ENCODE results near the gene ATP5ME. TPM values are rescaled to one million over a fixed set of nuclear protein-coding genes. Genes with fewer than 3 reads are reported as not detected.
A peak's percentile ranks its signal among the peaks of the same experiment; 100 is the strongest.
"Not testable (repeated sequence)": the region's sequence is repeated elsewhere in the genome, so short reads cannot be mapped to it uniquely, and the experiment has no call there.

The ATP5ME gene
- total RNA-seq, 2 experiments from 2014 or later = 162 to 183 TPM

- CTCF ChIA-PET = interaction anchor here (0.7 to 2.8 kb wide), 3 partner anchors 15 to 222 kb away, joined by 3 to 8 read pairs (median 4); no protein-coding TSS in a partner anchor
- peaks cover 8% of the 10 kb centered on the region for H3K36me3 Mint-ChIP-seq (ENCODE audit: low read depth)
- no peak overlapping the region for H3K4me3 Mint-ChIP-seq
- peaks cover 5% of the 10 kb centered on the region for H3K9me3 Mint-ChIP-seq
- no peak overlapping the region for H3K27ac Mint-ChIP-seq
- peaks cover 3% of the 10 kb centered on the region for H3K27me3 Mint-ChIP-seq
- DNase-seq = no peak
- H3K4me1 Mint-ChIP-seq = peaks cover 24% of the 10 kb centered on the region
- POLR2A ChIA-PET = no interaction called here
These were observed 26.6 kb upstream of the ATP5ME start for GRCh38 chr4:700587-701264.

DNA sequence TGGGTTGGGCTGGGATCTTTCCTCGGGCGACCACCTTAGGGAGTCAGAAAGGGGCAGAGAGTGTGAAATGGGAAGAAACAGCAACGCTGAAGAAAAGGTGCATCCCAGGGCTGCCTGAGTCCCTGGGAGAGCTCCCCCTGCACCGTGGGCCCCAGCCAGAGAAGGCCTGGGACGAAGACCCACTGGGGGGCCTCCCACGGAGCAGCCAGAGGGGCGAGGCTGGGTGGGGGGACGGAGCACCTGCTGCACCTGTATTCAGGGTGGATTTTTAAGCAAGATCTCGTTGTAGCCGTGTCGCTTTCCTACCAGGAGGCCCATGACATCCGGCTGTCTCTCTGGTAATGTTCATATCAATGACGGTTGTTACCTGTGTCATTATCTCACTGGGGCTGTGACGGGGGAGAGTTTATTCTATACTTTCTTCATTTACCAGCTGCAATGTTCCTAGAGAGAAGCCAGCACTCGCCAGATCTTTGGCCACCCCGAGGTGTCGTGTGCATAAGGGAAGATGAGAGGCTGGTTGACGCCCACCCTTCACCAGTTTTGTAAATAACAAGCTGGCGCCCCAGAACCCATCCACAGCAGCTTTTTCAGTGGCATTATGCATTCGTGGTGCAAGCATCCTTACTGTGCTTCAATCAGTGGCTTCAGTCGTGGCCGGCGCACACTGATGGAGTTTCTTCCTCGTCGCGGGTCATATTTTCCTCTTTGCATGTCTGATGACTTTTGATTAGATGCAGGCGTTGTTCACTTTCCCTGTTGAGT lies 25.9 kb upstream of the ATP5ME start:
- peaks cover 20% of the 10 kb centered on the region for H3K4me1 Mint-ChIP-seq
- ChIA-PET CTCF (interaction anchor here (0.8 to 2.8 kb wide), 3 partner anchors 14 to 16 kb away, joined by 3 to 8 read pairs (median 4); no protein-coding TSS in a partner anchor), POLR2A (no interaction called here)
- H3K27ac Mint-ChIP-seq = peak overlapping the region; percentile 97
- DNase-seq = no peak
- H3K9me3 Mint-ChIP-seq = peaks cover 5% of the 10 kb centered on the region
- H3K36me3 Mint-ChIP-seq (ENCODE audit: low read depth) = peaks cover 8% of the 10 kb centered on the region
- H3K4me3 Mint-ChIP-seq = no peak overlapping the region
- peaks cover 4% of the 10 kb centered on the region for H3K27me3 Mint-ChIP-seq

- H3K4me1 Mint-ChIP-seq; CTCF ChIA-PET; H3K27ac Mint-ChIP-seq; POLR2A ChIA-PET; DNase-seq; H3K36me3 Mint-ChIP-seq (ENCODE audit: low read depth); H3K4me3 Mint-ChIP-seq; H3K9me3 Mint-ChIP-seq: not testable (repeated sequence)
- H3K27me3 Mint-ChIP-seq = peaks cover 15% of the 10 kb centered on the region
These were observed 20.4 kb upstream of the ATP5ME start for GRCh38 chr4:694341-694940.

DNA sequence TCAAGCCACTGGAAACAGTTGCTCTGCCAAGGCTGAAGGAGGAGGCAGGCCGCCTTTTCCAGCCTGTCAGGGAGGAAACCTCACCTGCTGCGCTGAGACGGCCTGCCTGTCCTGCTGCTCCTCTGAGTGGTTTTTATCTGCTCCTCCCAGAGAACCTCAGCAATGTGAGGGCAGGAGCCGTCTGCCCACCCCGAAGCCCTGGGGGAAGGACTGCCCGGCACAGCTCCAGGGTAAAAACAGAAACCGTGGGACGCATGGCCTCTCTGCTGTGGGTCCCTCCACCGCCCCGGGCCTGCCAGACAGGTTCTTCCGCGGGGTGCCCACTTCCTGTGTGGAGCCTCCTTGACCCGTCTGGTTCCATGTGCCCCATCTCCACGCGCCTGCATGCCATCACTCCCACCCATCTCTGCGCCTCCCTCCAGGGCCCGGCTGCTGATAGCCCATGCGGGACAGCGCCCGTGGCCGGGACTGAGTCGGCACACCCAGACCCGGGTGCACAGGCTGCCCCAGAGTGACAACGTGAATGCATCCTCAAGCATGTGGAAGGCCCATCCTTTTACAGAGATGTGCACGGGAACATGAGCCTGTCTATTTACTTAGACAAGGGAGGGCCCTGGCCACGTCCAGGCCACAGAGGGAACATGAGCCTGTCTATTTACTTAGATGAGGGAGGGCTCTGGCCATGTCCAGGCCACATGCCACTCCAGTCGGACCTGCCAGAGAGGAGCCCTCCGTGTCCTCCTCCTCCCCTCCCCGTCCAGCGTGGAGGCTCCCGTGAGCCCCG lies 18.9 kb upstream of the ATP5ME start:
- CTCF ChIA-PET = no interaction called here
- POLR2A ChIA-PET = no interaction called here

GRCh38 chr4:689723-690122 lies 15.6 kb upstream of the ATP5ME start:
- Mint-ChIP-seq H3K9me3 (no peaks in the 10 kb centered on the region), H3K4me3 (no peak overlapping the region), H3K36me3 (ENCODE audit: low read depth) (no peaks in the 10 kb centered on the region), H3K4me1 (no peaks in the 10 kb centered on the region), H3K27ac (no peak overlapping the region), H3K27me3 (peaks cover 14% of the 10 kb centered on the region)
- no peak for DNase-seq
- CTCF ChIA-PET = interaction anchor here (0.6 kb wide), 1 partner anchor 52 kb away, joined by 3 read pairs; no protein-coding TSS in a partner anchor
- POLR2A ChIA-PET = no interaction called here

More for the DNA sequence above, 18.9 kb upstream of the ATP5ME start:
- Mint-ChIP-seq H3K4me3 (no peak overlapping the region), H3K27me3 (peaks cover 15% of the 10 kb centered on the region), H3K4me1 (no peaks in the 10 kb centered on the region), H3K9me3 (no peaks in the 10 kb centered on the region), H3K27ac (no peak overlapping the region), H3K36me3 (ENCODE audit: low read depth) (no peaks in the 10 kb centered on the region)
- DNase-seq = no peak

- Mint-ChIP-seq H3K9me3 (no peaks in the 10 kb centered on the region), H3K4me3 (no peak within 1 kb of the TSS), H3K27ac (no peak within 1 kb of the TSS), H3K27me3 (peaks cover 14% of the 10 kb centered on the region), H3K36me3 (ENCODE audit: low read depth) (no peaks in the 10 kb centered on the region), H3K4me1 (no peaks in the 10 kb centered on the region)
- CTCF ChIA-PET = no interaction called here
- POLR2A ChIA-PET = no interaction called here
- DNase-seq = no peak
These were observed 15.0 kb upstream of the ATP5ME start, which contains the start of gene SLC49A3 for GRCh38 chr4:688854-689681. TSS of gene SLC49A3 (minus strand) at chr4:689151. CDS start at chr4:689127, 24 bp downstream.

DNA sequence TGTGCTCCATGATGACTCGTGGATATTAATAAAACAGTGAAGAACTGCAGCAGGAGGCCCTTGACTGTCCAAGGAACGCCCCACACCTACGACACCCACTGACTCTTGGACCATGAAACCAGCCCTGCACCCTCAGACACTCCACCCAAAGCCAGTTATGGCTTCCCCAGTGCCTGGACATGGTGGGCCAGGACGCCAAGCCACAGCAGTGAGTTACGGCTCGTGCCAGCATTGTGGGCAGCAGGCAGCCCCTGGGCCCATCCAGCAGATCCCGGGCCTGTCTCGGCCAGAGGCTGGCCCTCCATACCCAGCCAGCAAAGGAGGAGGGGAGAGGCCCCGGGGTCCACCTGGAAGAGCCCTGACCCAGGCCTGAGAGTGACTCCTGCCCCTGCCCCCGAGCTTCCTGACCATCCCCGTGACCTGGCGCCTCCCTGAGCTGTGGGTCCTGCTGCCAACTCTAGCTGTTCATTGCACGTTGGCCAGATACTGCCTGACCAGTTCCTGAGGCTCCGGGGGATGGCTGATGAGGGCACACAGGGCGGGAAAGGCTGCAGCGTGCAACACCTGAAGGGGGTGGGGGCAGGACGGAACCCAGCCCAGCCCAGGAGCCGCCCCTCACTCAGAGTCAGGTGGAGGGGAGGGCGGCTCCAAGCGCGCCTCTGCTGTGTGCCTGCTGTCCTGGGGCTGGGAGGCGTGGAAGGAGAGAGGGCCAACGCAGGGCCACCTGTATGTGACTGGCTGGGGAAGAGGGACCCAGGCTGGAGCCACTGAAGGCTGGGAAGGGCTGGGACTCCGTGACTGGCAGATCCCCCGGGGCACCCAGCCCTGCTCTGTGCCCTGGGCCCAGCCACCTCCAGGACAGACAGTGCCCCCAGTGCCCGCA lies 14.1 kb upstream of the ATP5ME start:
- DNase-seq = no peak
- ChIA-PET POLR2A (no interaction called here), CTCF (no interaction called here)
- H3K27me3 Mint-ChIP-seq = peaks cover 14% of the 10 kb centered on the region
- no peaks in the 10 kb centered on the region for H3K9me3 Mint-ChIP-seq
- no peak overlapping the region for H3K27ac Mint-ChIP-seq
- H3K4me1 Mint-ChIP-seq = peaks cover 1% of the 10 kb centered on the region
- no peak overlapping the region for H3K4me3 Mint-ChIP-seq
- no peaks in the 10 kb centered on the region for H3K36me3 Mint-ChIP-seq (ENCODE audit: low read depth)

- no peak for DNase-seq
- H3K4me3 Mint-ChIP-seq = no peak overlapping the region
These were observed 13.2 kb upstream of the ATP5ME start for GRCh38 chr4:687048-687970.

GRCh38 chr4:686413-687040 lies 12.5 kb upstream of the ATP5ME start:
- POLR2A ChIA-PET = no interaction called here
- CTCF ChIA-PET = interaction anchor here (1.3 to 2.2 kb wide), 2 partner anchors 13 to 15 kb away, joined by 4 to 8 read pairs; no protein-coding TSS in a partner anchor
- no peaks in the 10 kb centered on the region for H3K36me3 Mint-ChIP-seq (ENCODE audit: low read depth)

More at GRCh38 chr4:687048-687970, 13.2 kb upstream of the ATP5ME start:
- Mint-ChIP-seq H3K27me3 (peaks cover 12% of the 10 kb centered on the region), H3K4me1 (peaks cover 1% of the 10 kb centered on the region), H3K36me3 (ENCODE audit: low read depth) (no peaks in the 10 kb centered on the region), H3K27ac (no peak overlapping the region), H3K9me3 (no peaks in the 10 kb centered on the region)
- POLR2A ChIA-PET = no interaction called here
- CTCF ChIA-PET = interaction anchor here (1.3 to 2.2 kb wide), 2 partner anchors 12 to 16 kb away, joined by 4 to 8 read pairs; no protein-coding TSS in a partner anchor

DNA sequence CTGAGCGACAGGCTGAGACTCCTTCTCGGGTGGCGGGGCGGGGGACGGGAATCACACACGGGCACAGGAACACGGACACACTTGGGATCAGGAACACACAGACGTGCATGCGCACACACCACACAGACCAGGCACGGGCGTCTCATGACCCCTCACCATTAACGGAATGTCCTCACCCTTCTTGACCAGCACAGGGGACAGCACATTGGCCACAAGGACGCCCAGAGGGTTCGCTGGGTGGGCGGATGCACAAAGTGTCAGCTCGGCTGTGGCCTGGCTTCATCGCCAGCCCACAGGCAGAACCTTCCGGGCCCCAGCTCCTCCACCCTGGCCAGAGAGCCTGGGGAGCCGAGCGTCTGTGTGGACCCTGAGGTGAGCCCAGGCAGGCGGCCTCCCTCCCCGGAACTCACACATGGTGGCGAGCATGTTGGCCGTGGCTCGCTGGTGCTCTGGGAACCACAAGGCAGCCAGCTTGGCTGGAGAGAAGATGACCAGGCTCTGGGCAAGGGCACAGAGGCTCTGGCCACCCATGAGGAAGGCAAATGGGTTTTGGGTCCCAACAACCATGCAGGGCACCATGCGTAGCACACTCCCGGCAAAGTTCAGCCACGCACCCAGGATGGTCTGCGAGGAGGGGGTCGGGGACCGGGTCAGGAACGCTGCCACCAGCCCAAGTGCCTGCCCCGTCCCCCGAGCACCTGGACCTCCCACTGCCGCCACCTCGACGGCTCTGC lies 11.8 kb upstream of the ATP5ME start:
- ChIA-PET POLR2A (no interaction called here), CTCF (interaction anchor here (0.6 to 2.2 kb wide), 3 partner anchors 13 to 35 kb away, joined by 4 to 8 read pairs (median 5); no protein-coding TSS in a partner anchor)
- DNase-seq = no peak
- Mint-ChIP-seq H3K4me3 (no peak overlapping the region), H3K27ac (no peak overlapping the region), H3K27me3 (peaks cover 12% of the 10 kb centered on the region), H3K9me3 (no peaks in the 10 kb centered on the region), H3K36me3 (ENCODE audit: low read depth) (no peaks in the 10 kb centered on the region), H3K4me1 (peaks cover 2% of the 10 kb centered on the region)

More at GRCh38 chr4:686413-687040, 12.5 kb upstream of the ATP5ME start:
- peaks cover 1% of the 10 kb centered on the region for H3K4me1 Mint-ChIP-seq
- H3K27me3 Mint-ChIP-seq = peaks cover 12% of the 10 kb centered on the region
- H3K9me3 Mint-ChIP-seq = no peaks in the 10 kb centered on the region
- no peak overlapping the region for H3K4me3 Mint-ChIP-seq
- H3K27ac Mint-ChIP-seq = no peak overlapping the region
- DNase-seq = no peak
